VCaP (cell line): ENCODE measurements around the gene TIMM17A.

Experiments used
- H3K27ac ChIP-seq: fragments of 450-650 bp; 2 replicates; pipeline ENCODE4 v1.5.1; 2017
- CTCF ChIP-seq: fragments of 450-650 bp; conservative IDR thresholded peaks from 2 replicates; pipeline ENCODE4 v1.5.1; 2017; ENCODE audit warnings: mild to moderate bottlenecking, moderate library complexity

Gene TIMM17A

GRCh38 chr1:201916649-201917249 is 38.6 kb upstream of the TIMM17A start:
- TF ChIP-seq CTCF: no peak
- no peak overlapping the region; the same call in 1 of the 2 replicates for H3K27ac ChIP-seq

GRCh38 chr1:201917362-201918033 is 37.8 kb upstream of the TIMM17A start:
- H3K27ac ChIP-seq: no peak overlapping the region
- no peak for TF ChIP-seq CTCF

GRCh38 chr1:201918343-201918742 is 37.0 kb upstream of the TIMM17A start:
- no peak overlapping the region for H3K27ac ChIP-seq
- no peak for TF ChIP-seq CTCF

- TF ChIP-seq CTCF: no peak
- H3K27ac ChIP-seq: no peak overlapping the region
Measured at GRCh38 chr1:201921952-201922558, 33.2 kb upstream of the TIMM17A start.

- H3K27ac ChIP-seq: no peak overlapping the region
Measured at GRCh38 chr1:201925301-201925567, 30.1 kb upstream of the TIMM17A start.

GRCh38 chr1:201925981-201926645 is 29.2 kb upstream of the TIMM17A start:
- H3K27ac ChIP-seq: no peak overlapping the region
- no peak for TF ChIP-seq CTCF

More at GRCh38 chr1:201925301-201925567, 30.1 kb upstream of the TIMM17A start:
- TF ChIP-seq CTCF: no peak

GRCh38 chr1:201928266-201928665 is 27.0 kb upstream of the TIMM17A start:
- no peak overlapping the region for H3K27ac ChIP-seq
- no peak for TF ChIP-seq CTCF
